NT2/D1 (cell line): ENCODE measurements around the gene USP3.
A peak's percentile ranks its signal among the peaks of the same experiment; 100 is the strongest.

Experiments used
- DNase-seq: peaks from one replicate; pipeline ENCODE4 v3.0.0-alpha.2; 2011; ENCODE audit warnings: low read depth, low spot score
- H3K27me3 ChIP-seq: 2 replicates; pipeline ENCODE4 v1.6.0; 2011; ENCODE audit warnings: mild to moderate bottlenecking; ENCODE audit not compliant: insufficient read length, insufficient read depth
- H3K36me3 ChIP-seq: 2 replicates; pipeline ENCODE4 v1.6.1; 2011; ENCODE audit warnings: mild to moderate bottlenecking, low read length, mixed read lengths; ENCODE audit not compliant: insufficient read depth, insufficient read length
- H3K4me1 ChIP-seq: 2 replicates; pipeline ENCODE4 v1.5.1; 2011; ENCODE audit not compliant: insufficient read depth, insufficient read length
- H3K4me3 ChIP-seq: 2 replicates; pipeline ENCODE4 v1.5.1; 2011; ENCODE audit warnings: low read depth; ENCODE audit not compliant: insufficient read length
- H3K9ac ChIP-seq: 2 replicates; pipeline ENCODE4 v1.6.0; 2011; ENCODE audit warnings: low read depth; ENCODE audit not compliant: insufficient read length
- H3K9me3 ChIP-seq: 2 replicates; pipeline ENCODE4 v1.5.1; 2011; ENCODE audit warnings: mild to moderate bottlenecking, low read length; ENCODE audit not compliant: insufficient read depth
- SUZ12 ChIP-seq: IDR thresholded peaks from 2 replicates; pipeline ENCODE4 v1.6.1; 2011; ENCODE audit not compliant: insufficient read length, insufficient read depth; ENCODE audit errors: extremely low read depth
- YY1 ChIP-seq: IDR thresholded peaks from 2 replicates; pipeline ENCODE4 v1.6.1; 2011; ENCODE audit not compliant: insufficient read length, insufficient read depth
- ZNF274 ChIP-seq: IDR thresholded peaks from 2 replicates; pipeline ENCODE4 v1.6.1; 2011; ENCODE audit warnings: mild to moderate bottlenecking, low read depth, low read length

The USP3 gene

GRCh38 chr15:63598473-63599400 is 94.3 kb downstream of the USP3 start:
- H3K9me3 ChIP-seq, result no peaks in the 10 kb centered on the region
- peaks cover 6% of the 10 kb centered on the region for H3K36me3 ChIP-seq
- peaks cover 20% of the 10 kb centered on the region for H3K27me3 ChIP-seq
- DNase-seq, result no peak
- no peak overlapping the region for H3K4me3 ChIP-seq
- peaks cover 10% of the 10 kb centered on the region for H3K4me1 ChIP-seq
- no peak for TF ChIP-seq ZNF274
- no peak for TF ChIP-seq SUZ12
- no peak for TF ChIP-seq YY1
- H3K9ac ChIP-seq, result no peak overlapping the region

- H3K9me3 ChIP-seq, result no peaks in the 10 kb centered on the region
- H3K4me1 ChIP-seq, result peaks cover 10% of the 10 kb centered on the region
- peak overlapping the region; percentile 68 for H3K4me3 ChIP-seq
- no peak for DNase-seq
- H3K27me3 ChIP-seq, result peaks cover 20% of the 10 kb centered on the region
- peak overlapping the region; percentile 90 for H3K9ac ChIP-seq
- no peak for TF ChIP-seq YY1
- TF ChIP-seq ZNF274, result no peak
- TF ChIP-seq SUZ12, result no peak
- H3K36me3 ChIP-seq, result peaks cover 4% of the 10 kb centered on the region
These were observed 95.1 kb downstream of the USP3 start for GRCh38 chr15:63599401-63600000.

- no peak for DNase-seq
- Histone ChIP-seq H3K4me1 (peaks cover 8% of the 10 kb centered on the region), H3K9ac (peak overlapping the region; percentile 90), H3K27me3 (peaks cover 20% of the 10 kb centered on the region), H3K36me3 (no peaks in the 10 kb centered on the region), H3K9me3 (no peaks in the 10 kb centered on the region), H3K4me3 (peak overlapping the region; percentile 68)
- TF ChIP-seq ZNF274 (no peak), YY1 (no peak), SUZ12 (no peak)
These were observed 95.7 kb downstream of the USP3 start for GRCh38 chr15:63600001-63600615.

GRCh38 chr15:63600616-63601025 is 96.2 kb downstream of the USP3 start:
- DNase-seq, result peak; percentile 39
- Histone ChIP-seq H3K4me1 (peaks cover 8% of the 10 kb centered on the region), H3K9me3 (no peaks in the 10 kb centered on the region), H3K36me3 (no peaks in the 10 kb centered on the region), H3K27me3 (peaks cover 20% of the 10 kb centered on the region), H3K9ac (peak overlapping the region; percentile 90), H3K4me3 (peak overlapping the region; percentile 68)
- no peak for TF ChIP-seq ZNF274
- TF ChIP-seq SUZ12, result no peak
- TF ChIP-seq YY1, result no peak

- Histone ChIP-seq H3K4me1 (peaks cover 8% of the 10 kb centered on the region), H3K9ac (peak overlapping the region; percentile 90), H3K9me3 (no peaks in the 10 kb centered on the region), H3K4me3 (peak overlapping the region; percentile 68), H3K36me3 (peaks cover 5% of the 10 kb centered on the region), H3K27me3 (peaks cover 20% of the 10 kb centered on the region)
- DNase-seq, result no peak
- TF ChIP-seq SUZ12, result no peak
- TF ChIP-seq ZNF274, result no peak
- TF ChIP-seq YY1, result no peak
These were observed 96.8 kb downstream of the USP3 start for GRCh38 chr15:63601026-63601703.

- peaks cover 20% of the 10 kb centered on the region for H3K27me3 ChIP-seq
- H3K9me3 ChIP-seq, result no peaks in the 10 kb centered on the region
- TF ChIP-seq ZNF274, result no peak
- no peak for TF ChIP-seq YY1
- no peak for TF ChIP-seq SUZ12
- H3K4me3 ChIP-seq, result peak overlapping the region; percentile 68
- DNase-seq, result no peak
- peaks cover 10% of the 10 kb centered on the region for H3K36me3 ChIP-seq
- peaks cover 8% of the 10 kb centered on the region for H3K4me1 ChIP-seq
- H3K9ac ChIP-seq, result peak overlapping the region; percentile 90
These were observed 97.4 kb downstream of the USP3 start for GRCh38 chr15:63601704-63602185.

GRCh38 chr15:63602595-63602994 is 98.2 kb downstream of the USP3 start:
- H3K4me1 ChIP-seq, result peaks cover 8% of the 10 kb centered on the region
- H3K9ac ChIP-seq, result no peak overlapping the region
- no peak for TF ChIP-seq YY1
- TF ChIP-seq ZNF274, result no peak
- TF ChIP-seq SUZ12, result no peak
- no peak overlapping the region for H3K4me3 ChIP-seq
- peaks cover 20% of the 10 kb centered on the region for H3K27me3 ChIP-seq
- DNase-seq, result no peak
- H3K9me3 ChIP-seq, result no peaks in the 10 kb centered on the region
- peaks cover 15% of the 10 kb centered on the region for H3K36me3 ChIP-seq
